ENCODE data around the gene TRIM24.

Gene TRIM24

DNA sequence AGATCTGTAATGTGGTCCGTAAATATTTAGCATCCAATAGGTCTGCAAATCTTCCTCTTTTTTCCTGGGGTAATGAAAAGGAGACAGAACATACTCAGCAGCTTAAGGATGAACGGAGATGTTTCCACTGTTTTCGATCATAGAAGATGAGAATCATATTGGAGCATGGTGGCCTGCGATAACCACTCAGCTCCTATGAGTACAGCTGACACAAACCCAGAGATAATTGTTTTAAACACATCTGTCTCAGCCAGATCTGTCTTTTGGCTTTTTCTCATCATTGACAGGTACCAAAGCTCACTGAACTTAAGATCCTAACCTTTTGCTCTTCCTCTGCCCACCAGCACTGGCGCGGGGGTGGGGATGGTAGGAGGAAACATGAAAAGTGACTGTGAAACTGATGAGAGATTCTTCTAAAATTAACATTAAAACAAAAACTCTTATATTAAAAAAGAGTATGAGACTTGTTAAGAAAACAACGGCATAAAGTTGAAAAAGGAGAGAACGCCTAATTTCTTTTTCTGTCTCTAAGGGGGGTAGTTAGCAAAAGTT is 170.1 kb downstream of the TRIM24 start:
- H3K4me3 ChIP-seq (ENCODE audit: low read depth, low read length) = no peak overlapping the region
- no peak for DNase-seq (ENCODE audit: low read depth)
- TF ChIP-seq, protein P1, sequence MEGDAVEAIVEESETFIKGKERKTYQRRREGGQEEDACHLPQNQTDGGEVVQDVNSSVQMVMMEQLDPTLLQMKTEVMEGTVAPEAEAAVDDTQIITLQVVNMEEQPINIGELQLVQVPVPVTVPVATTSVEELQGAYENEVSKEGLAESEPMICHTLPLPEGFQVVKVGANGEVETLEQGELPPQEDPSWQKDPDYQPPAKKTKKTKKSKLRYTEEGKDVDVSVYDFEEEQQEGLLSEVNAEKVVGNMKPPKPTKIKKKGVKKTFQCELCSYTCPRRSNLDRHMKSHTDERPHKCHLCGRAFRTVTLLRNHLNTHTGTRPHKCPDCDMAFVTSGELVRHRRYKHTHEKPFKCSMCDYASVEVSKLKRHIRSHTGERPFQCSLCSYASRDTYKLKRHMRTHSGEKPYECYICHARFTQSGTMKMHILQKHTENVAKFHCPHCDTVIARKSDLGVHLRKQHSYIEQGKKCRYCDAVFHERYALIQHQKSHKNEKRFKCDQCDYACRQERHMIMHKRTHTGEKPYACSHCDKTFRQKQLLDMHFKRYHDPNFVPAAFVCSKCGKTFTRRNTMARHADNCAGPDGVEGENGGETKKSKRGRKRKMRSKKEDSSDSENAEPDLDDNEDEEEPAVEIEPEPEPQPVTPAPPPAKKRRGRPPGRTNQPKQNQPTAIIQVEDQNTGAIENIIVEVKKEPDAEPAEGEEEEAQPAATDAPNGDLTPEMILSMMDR (IDR thresholded peaks at IDR 0.05; ENCODE audit: insufficient read depth, low read depth, low read length, missing control alignments) = no peak

DNA sequence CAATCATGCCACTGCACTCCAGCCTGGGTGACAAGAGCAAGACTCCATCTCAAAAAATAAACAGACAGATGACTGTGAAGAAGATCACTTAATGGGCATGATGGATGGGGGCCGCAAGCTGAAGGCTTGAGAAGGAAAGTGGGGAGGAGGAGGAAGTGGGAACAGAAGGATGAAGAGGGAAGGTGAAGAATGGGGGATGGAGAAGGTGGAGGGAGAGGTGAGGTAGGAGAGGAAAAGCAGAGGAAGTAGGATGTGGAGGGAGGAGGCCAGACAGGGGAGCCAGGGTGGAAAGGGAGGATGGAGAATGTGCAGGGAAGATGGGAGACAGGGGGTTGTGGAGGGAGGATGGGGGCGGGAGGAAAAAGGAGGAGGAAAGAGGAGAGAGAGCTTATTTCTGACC is 172.3 kb downstream of the TRIM24 start:
- TF ChIP-seq, protein P1 (IDR thresholded peaks at IDR 0.05; ENCODE audit: insufficient read depth, low read depth, low read length, missing control alignments) = no peak

DNA sequence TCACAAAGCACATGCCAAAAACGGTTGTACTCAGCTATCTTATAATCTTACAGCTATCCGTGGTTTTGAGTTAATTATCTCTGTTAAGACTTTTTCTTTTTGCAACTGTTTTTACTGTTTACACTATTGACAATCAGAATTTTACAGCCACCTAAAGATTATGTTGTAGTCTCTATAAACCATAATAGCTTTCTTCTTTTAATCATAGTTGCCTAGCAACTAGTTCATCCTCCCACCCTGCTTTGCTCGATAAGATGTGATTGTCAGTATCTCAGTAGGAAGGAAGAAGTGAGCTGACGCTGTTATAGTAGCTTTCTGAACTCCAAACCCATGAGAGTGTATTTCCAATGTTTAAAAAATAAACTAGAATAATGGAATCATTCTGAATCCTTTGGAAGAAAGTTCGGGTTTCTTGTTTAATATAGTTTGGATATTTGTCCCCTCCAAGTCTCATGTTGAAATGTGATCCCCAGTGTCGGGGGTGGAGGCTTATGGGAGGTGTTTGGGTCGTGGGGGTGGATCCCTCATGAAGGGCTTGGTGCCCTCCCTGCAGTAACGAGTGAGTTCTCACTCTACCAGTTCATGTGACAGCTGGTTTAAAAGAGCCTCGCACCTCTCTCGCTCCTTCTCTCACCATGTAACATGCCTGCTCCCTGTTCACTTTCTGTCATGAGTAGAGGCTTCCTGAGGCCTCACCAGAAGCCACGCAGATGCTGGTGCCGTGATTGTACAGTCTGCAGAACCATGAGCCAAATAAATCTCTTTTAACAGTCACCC is 173.0 kb downstream of the TRIM24 start:
- TF ChIP-seq, protein P1 (IDR thresholded peaks at IDR 0.05; ENCODE audit: insufficient read depth, low read depth, low read length, missing control alignments) = no peak
- no peak for DNase-seq (ENCODE audit: low read depth)
- H3K4me3 ChIP-seq (ENCODE audit: low read depth, low read length) = no peak overlapping the region

More for the DNA sequence above, 172.3 kb downstream of the TRIM24 start:
- DNase-seq (ENCODE audit: low read depth) = no peak
- no peak overlapping the region for H3K4me3 ChIP-seq (ENCODE audit: low read depth, low read length)
